Keratinocyte (primary cell): ENCODE results near the gene MMGT1. TPM values are rescaled to one million over a fixed set of nuclear protein-coding genes. Genes with fewer than 3 reads are reported as not detected.

Source experiments
- DNase-seq: peaks from one replicate; pipeline ENCODE4 v3.0.0-alpha.2; 2011; ENCODE audit warnings: low read depth, missing footprints, low spot score
- FAIRE-seq: peaks from 2 replicates; lab custom pipeline; 2011; peaks lifted over from hg19 to GRCh38; lab: Jason Lieb, UNC
- H2AFZ ChIP-seq: 2 replicates; pipeline ENCODE4 v1.6.0; 2012; ENCODE audit warnings: low read length, control low read depth, inconsistent platforms; ENCODE audit not compliant: control insufficient read depth
- H3K27ac ChIP-seq: 2 replicates; pipeline ENCODE4 v1.5.1; 2011; ENCODE audit warnings: low read length; ENCODE audit not compliant: control insufficient read depth, insufficient read depth
- H3K27me3 ChIP-seq: 3 replicates; pipeline ENCODE4 v1.6.0; 2011; ENCODE audit warnings: low read length; ENCODE audit not compliant: control insufficient read depth, insufficient read depth; ENCODE audit errors: extremely low read depth
- H3K36me3 ChIP-seq, 2 experiments: 2 replicates in 1 of 2; 3 replicates in 1 of 2; pipeline ENCODE4 v1.5.1; 2011; ENCODE audit warnings: low read length in 2 of 2, mild to moderate bottlenecking in 1 of 2; ENCODE audit not compliant: control insufficient read depth in 2 of 2, insufficient read depth in 2 of 2; ENCODE audit errors: extremely low read depth in 1 of 2
- H3K4me1 ChIP-seq: 3 replicates; pipeline ENCODE4 v1.5.1; 2011; ENCODE audit warnings: low read length; ENCODE audit not compliant: control insufficient read depth, insufficient read depth; ENCODE audit errors: extremely low read depth
- H3K4me2 ChIP-seq: 3 replicates; pipeline ENCODE4 v1.6.0; 2011; ENCODE audit warnings: low read depth, low read length; ENCODE audit not compliant: control insufficient read depth, insufficient read depth; ENCODE audit errors: extremely low read depth
- H3K4me3 ChIP-seq, 3 experiments: fragments of 200-600 bp in 1 of 3; sonication (generic) in 1 of 3; 2 replicates in 2 of 3; 3 replicates in 1 of 3; pipeline ENCODE4 v1.5.1; 2011 to 2016; ENCODE audit warnings: low read length in 3 of 3, mild to moderate bottlenecking in 3 of 3, control low read depth in 2 of 3, inconsistent platforms in 1 of 3, low read depth in 1 of 3, mixed read lengths in 1 of 3, mixed run types in 1 of 3, moderate library complexity in 1 of 3; ENCODE audit not compliant: control insufficient read depth in 2 of 3, insufficient read depth in 2 of 3; ENCODE audit errors: extremely low read depth in 1 of 3
- H3K79me2 ChIP-seq: 2 replicates; pipeline ENCODE4 v1.6.0; 2012; ENCODE audit warnings: low read length; ENCODE audit not compliant: control insufficient read depth, insufficient read depth
- H3K9ac ChIP-seq: 3 replicates; pipeline ENCODE4 v1.6.0; 2011; ENCODE audit warnings: low read length; ENCODE audit not compliant: control insufficient read depth, insufficient read depth; ENCODE audit errors: extremely low read depth
- H3K9me1 ChIP-seq: 3 replicates; pipeline ENCODE4 v1.6.0; 2011; ENCODE audit warnings: low read length; ENCODE audit not compliant: control insufficient read depth, insufficient read depth; ENCODE audit errors: extremely low read depth
- H3K9me3 ChIP-seq: 2 replicates; pipeline ENCODE4 v1.5.1; 2012; ENCODE audit warnings: low read depth, low read length; ENCODE audit not compliant: control insufficient read depth
- H4K20me1 ChIP-seq: 3 replicates; pipeline ENCODE4 v1.6.0; 2011; ENCODE audit warnings: low read length; ENCODE audit not compliant: control insufficient read depth, insufficient read depth; ENCODE audit errors: extremely low read depth
- EZH2 ChIP-seq: IDR thresholded peaks from one replicate; pipeline ENCODE4 v1.6.1; 2012; ENCODE audit warnings: inconsistent platforms, mild to moderate bottlenecking, low read length, moderate library complexity
- dilution Hi-C: fragments of 300-500 bp; cut with MboI; formaldehyde crosslinking; loops from one replicate; pipeline ENCODE4 v1.7.0; 2020; ENCODE audit warnings: low sequenced_read_pairs; ENCODE audit not compliant: extremely low pct_ligation_motif_present
- polyA plus RNA-seq, 5 experiments: library from polyadenylated mRNA; depleted of rRNA in 3 of 5; stranded (reverse) in 3 of 5; stranded (forward) in 1 of 5; unstranded in 1 of 5; fragments of >200 nt; gene quantifications; 1 replicate in 1 of 5; 2 replicates in 3 of 5; 3 replicates in 1 of 5; pipeline versions ENCODE4 v1.2.1 to v1.2.3, GENCODE V29; 2011 to 2012; ENCODE audit warnings: missing spikeins in 2 of 5, low read depth in 1 of 5, low replicate concordance in 1 of 5
- TF ChIP-seq, protein P1 (sequence below), 3 experiments: IDR thresholded peaks in 1 of 3; conservative IDR thresholded peaks in 1 of 3; optimal IDR thresholded peaks in 1 of 3; 2 replicates in 2 of 3; 3 replicates in 1 of 3; pipeline versions ENCODE3 to v1.5.1; 2011; ENCODE audit warnings: low read length in 3 of 3, mild to moderate bottlenecking in 3 of 3, moderate library complexity in 2 of 3, control low read depth in 1 of 3, inconsistent platforms in 1 of 3; ENCODE audit not compliant: insufficient read depth in 2 of 3; ENCODE audit errors: extremely low read depth in 1 of 3

The MMGT1 gene
- polyA plus RNA-seq, 1 donor (not counting 4 experiments of a cell fraction or from before 2014, with no cell fraction given), result 19.8 TPM

DNA sequence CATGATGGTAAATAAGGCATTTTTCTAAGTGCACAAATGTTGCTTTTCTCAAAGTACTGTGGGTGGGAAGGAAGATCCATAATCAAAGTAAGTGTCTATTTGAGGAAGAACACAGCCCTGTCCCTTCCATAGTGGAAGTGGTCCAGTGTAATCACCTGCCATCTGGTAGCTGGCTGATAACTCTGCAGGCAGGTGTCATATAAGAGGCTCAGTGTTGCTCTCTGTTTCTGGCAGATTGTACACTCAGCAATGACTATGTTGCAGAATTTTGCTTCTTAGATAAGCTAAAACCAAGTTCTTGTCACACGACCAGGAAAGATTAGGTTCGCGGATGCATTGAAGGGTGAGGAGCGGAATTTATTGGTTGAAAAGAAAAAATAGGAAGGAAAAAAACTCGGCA, 59.4 kb downstream of the MMGT1 start:
- Histone ChIP-seq H4K20me1 (no peaks in the 10 kb centered on the region), H3K27me3 (no peaks in the 10 kb centered on the region), H3K4me1 (no peaks in the 10 kb centered on the region), H3K79me2 (no peaks in the 10 kb centered on the region), H3K4me2 (no peak overlapping the region), H2AFZ (no peak overlapping the region), H3K4me3 (no peak overlapping the region), H3K9me1 (no peaks in the 10 kb centered on the region), H3K9me3 (no peaks in the 10 kb centered on the region), H3K9ac (no peak overlapping the region), H3K27ac (no peak overlapping the region), H3K36me3 (no peaks in the 10 kb centered on the region)
- DNase-seq (no peak), FAIRE-seq (no peak)
- no peak for TF ChIP-seq EZH2
- TF ChIP-seq, protein P1, sequence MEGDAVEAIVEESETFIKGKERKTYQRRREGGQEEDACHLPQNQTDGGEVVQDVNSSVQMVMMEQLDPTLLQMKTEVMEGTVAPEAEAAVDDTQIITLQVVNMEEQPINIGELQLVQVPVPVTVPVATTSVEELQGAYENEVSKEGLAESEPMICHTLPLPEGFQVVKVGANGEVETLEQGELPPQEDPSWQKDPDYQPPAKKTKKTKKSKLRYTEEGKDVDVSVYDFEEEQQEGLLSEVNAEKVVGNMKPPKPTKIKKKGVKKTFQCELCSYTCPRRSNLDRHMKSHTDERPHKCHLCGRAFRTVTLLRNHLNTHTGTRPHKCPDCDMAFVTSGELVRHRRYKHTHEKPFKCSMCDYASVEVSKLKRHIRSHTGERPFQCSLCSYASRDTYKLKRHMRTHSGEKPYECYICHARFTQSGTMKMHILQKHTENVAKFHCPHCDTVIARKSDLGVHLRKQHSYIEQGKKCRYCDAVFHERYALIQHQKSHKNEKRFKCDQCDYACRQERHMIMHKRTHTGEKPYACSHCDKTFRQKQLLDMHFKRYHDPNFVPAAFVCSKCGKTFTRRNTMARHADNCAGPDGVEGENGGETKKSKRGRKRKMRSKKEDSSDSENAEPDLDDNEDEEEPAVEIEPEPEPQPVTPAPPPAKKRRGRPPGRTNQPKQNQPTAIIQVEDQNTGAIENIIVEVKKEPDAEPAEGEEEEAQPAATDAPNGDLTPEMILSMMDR (optimal IDR thresholded peaks at IDR 0.05 in 1 of 3, IDR thresholded peaks at IDR 0.05 in 1 of 3, conservative IDR thresholded peaks at IDR 0.05 in 1 of 3; ENCODE audit: extremely low read depth in 1 of 3, insufficient read depth in 2 of 3, low read length in 3 of 3), result no peak
- dilution Hi-C loops, result no loop called here

Other genes with a start within 250 kb of the MMGT1 start
- gene CT45A3, start 205.8 kb downstream of the MMGT1 start, polyA plus RNA-seq, result not detected in 3 replicates
- not detected in 3 replicates for gene CT45A5, start 188.5 kb downstream of the MMGT1 start, polyA plus RNA-seq
- not detected in 3 replicates for gene CT45A6, start 171.2 kb downstream of the MMGT1 start, polyA plus RNA-seq
- not detected in 3 replicates for gene CT45A2, start 154.0 kb downstream of the MMGT1 start, polyA plus RNA-seq
- not detected in 3 replicates for gene CT45A7, start 136.7 kb downstream of the MMGT1 start, polyA plus RNA-seq
- gene CT45A8, start 119.5 kb downstream of the MMGT1 start, polyA plus RNA-seq, result not detected in 3 replicates
- gene CT45A9, start 102.2 kb downstream of the MMGT1 start, polyA plus RNA-seq, result not detected in 3 replicates
- gene CT45A10, start 80.5 kb downstream of the MMGT1 start, polyA plus RNA-seq, result not detected in 3 replicates
- gene SAGE1, start 80.3 kb downstream of the MMGT1 start, polyA plus RNA-seq, result not detected in 3 replicates
- gene SLC9A6, start 11.4 kb upstream of the MMGT1 start, polyA plus RNA-seq, result 11.0 to 17.4 TPM (median 14.0 TPM) in 3 replicates
- gene FHL1, start 173.5 kb upstream of the MMGT1 start, polyA plus RNA-seq, result 121 to 226 TPM (median 203 TPM) in 3 replicates